Lower leg skin (tissue), 3 donors: ENCODE data around the gene XPR1.

Experiments used
- POLR2A ChIP-seq, 2 donors: fragments of 450-650 bp; IDR thresholded peaks; one replicate each; pipeline ENCODE4 v1.6.1; 2016 to 2017; ENCODE audit warnings: antibody characterized with exemption in 2 of 2, mild to moderate bottlenecking in 1 of 2, moderate library complexity in 1 of 2
- TF ChIP-seq, protein P1 (sequence below), 3 donors: fragments of 450-650 bp; IDR thresholded peaks; one replicate each; pipeline ENCODE4 v1.5.1; 2016; ENCODE audit warnings: antibody characterized with exemption in 3 of 3, mild to moderate bottlenecking in 3 of 3, moderate library complexity in 2 of 3

DNA sequence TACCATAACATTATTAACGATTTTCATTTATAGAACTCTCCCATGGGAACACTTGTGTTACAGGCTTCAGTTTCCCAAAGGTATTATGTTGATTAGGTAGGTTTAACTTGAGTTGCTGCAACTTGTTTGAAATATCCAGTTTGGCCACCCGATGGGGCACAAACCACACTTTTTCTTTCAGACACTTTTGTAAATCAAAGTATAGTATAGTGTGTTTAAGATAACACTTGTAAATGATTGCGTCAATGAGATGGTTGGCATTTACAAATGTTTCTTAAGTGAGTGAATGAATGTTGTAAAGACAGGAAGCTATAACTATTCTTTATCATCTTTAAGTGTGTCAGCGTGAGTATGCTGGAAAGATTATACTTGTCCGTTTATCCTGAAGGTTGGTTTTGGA lies 4.3 kb downstream of the XPR1 start:
- TF ChIP-seq, protein P1, sequence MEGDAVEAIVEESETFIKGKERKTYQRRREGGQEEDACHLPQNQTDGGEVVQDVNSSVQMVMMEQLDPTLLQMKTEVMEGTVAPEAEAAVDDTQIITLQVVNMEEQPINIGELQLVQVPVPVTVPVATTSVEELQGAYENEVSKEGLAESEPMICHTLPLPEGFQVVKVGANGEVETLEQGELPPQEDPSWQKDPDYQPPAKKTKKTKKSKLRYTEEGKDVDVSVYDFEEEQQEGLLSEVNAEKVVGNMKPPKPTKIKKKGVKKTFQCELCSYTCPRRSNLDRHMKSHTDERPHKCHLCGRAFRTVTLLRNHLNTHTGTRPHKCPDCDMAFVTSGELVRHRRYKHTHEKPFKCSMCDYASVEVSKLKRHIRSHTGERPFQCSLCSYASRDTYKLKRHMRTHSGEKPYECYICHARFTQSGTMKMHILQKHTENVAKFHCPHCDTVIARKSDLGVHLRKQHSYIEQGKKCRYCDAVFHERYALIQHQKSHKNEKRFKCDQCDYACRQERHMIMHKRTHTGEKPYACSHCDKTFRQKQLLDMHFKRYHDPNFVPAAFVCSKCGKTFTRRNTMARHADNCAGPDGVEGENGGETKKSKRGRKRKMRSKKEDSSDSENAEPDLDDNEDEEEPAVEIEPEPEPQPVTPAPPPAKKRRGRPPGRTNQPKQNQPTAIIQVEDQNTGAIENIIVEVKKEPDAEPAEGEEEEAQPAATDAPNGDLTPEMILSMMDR (IDR thresholded peaks at IDR 0.05) = no peak
- no peak for TF ChIP-seq POLR2A (IDR thresholded peaks at IDR 0.05)
